CD4-positive, alpha-beta T cell (primary cell): Measurements from ENCODE around the gene SSB. TPM values are rescaled to one million over a fixed set of nuclear protein-coding genes. Genes with fewer than 3 reads are reported as not detected.

Experiments
- ATAC-seq: fragments of 200-7000 bp; cut with Tn5 transposase; one replicate; pipeline ENCODE4 v1.10.0; 2022; ENCODE audit warnings: mild to moderate bottlenecking; ENCODE audit not compliant: poor library complexity
- CTCF ChIA-PET: fragments of 350-600 bp; sonication (Branson Sonifier 250); formaldehyde crosslinking; loops from one replicate; lab custom pipeline; 2021; ENCODE audit warnings: antibody characterized with exemption, inconsistent platforms; lab: Charles Lee
- POLR2A ChIA-PET: fragments of 350-600 bp; sonication (Branson Sonifier 250); formaldehyde crosslinking; loops from one replicate; lab custom pipeline; 2021; ENCODE audit warnings: antibody characterized with exemption, inconsistent platforms; lab: Charles Lee
- DNase-seq, 14 experiments: peaks; one replicate each; pipeline ENCODE4 v3.0.0-alpha.2; 2013 to 2020; ENCODE audit warnings: mixed read lengths in 2 of 14
- H3K27ac ChIP-seq, 2 donors: one replicate each; pipeline versions ENCODE4 v1.5.1 to v1.7.0; 2013; ENCODE audit warnings: low read length in 2 of 2, low read depth in 1 of 2, mild to moderate bottlenecking in 1 of 2
- H3K27me3 ChIP-seq, 2 experiments: 1 replicate in 1 of 2; 2 replicates in 1 of 2; pipeline versions ENCODE4 v1.6.1 to v1.7.0; 2013; ENCODE audit warnings: low read length in 2 of 2, control low read depth in 1 of 2, mild to moderate bottlenecking in 1 of 2, moderate library complexity in 1 of 2; ENCODE audit not compliant: insufficient read depth in 2 of 2, control insufficient read depth in 1 of 2
- H3K36me3 ChIP-seq: one replicate; pipeline ENCODE4 v1.6.1; 2013; ENCODE audit warnings: low read length, control low read depth; ENCODE audit not compliant: insufficient read depth
- H3K4me1 ChIP-seq: one replicate; pipeline ENCODE4 v1.6.1; 2013; ENCODE audit warnings: low read length, control low read depth; ENCODE audit not compliant: insufficient read depth
- H3K4me3 ChIP-seq: one replicate; pipeline ENCODE4 v1.5.1; 2013; ENCODE audit warnings: mild to moderate bottlenecking, low read length, moderate library complexity
- H3K9me3 ChIP-seq, 2 experiments: 1 replicate in 1 of 2; 2 replicates in 1 of 2; pipeline versions ENCODE4 v1.6.1 to v1.7.0; 2013; ENCODE audit warnings: low read length in 2 of 2, mild to moderate bottlenecking in 2 of 2, control low read depth in 1 of 2, moderate library complexity in 1 of 2; ENCODE audit not compliant: control insufficient read depth in 1 of 2, insufficient read depth in 1 of 2
- H3K27ac Mint-ChIP-seq: one replicate; pipeline ENCODE4 v1.8.0; 2020; ENCODE audit warnings: mixed read lengths
- H3K27me3 Mint-ChIP-seq: one replicate; pipeline ENCODE4 v1.8.0; 2021; ENCODE audit warnings: mixed read lengths
- H3K36me3 Mint-ChIP-seq: one replicate; pipeline ENCODE4 v1.8.0; 2021; ENCODE audit warnings: low read depth, mixed read lengths
- H3K4me1 Mint-ChIP-seq: one replicate; pipeline ENCODE4 v1.8.0; 2021; ENCODE audit warnings: low read depth, mixed read lengths
- H3K4me3 Mint-ChIP-seq: one replicate; pipeline ENCODE4 v1.8.0; 2020; ENCODE audit warnings: mild to moderate bottlenecking, mixed read lengths
- H3K9me3 Mint-ChIP-seq: one replicate; pipeline ENCODE4 v1.8.0; 2020; ENCODE audit warnings: mixed read lengths
- intact Hi-C, 2 experiments: fragments of 100-400 bp; cut with DNase I in 1 of 2; cut with micrococcal nuclease in 1 of 2; formaldehyde crosslinking; loops; one replicate each; pipeline versions ENCODE4 v1.15.1 to v1.9.0; 2023 to 2025; cut with DNase I, micrococcal nuclease
- total RNA-seq, 174 experiments: library from RNA in 2 of 174; stranded (reverse) in 2 of 174; gene quantifications; one replicate each; pipeline ENCODE4 v1.2.3 and lab custom pipeline; 2021 to 2026
- TF ChIP-seq, protein P1 (sequence below): fragments of 200-600 bp; IDR thresholded peaks from one replicate; pipeline ENCODE4 v1.8.0; 2022; ENCODE audit warnings: antibody characterized with exemption, mild to moderate bottlenecking

SSB gene
- total RNA-seq, 2 experiments from 2014 or later = 174 to 181 TPM

DNA sequence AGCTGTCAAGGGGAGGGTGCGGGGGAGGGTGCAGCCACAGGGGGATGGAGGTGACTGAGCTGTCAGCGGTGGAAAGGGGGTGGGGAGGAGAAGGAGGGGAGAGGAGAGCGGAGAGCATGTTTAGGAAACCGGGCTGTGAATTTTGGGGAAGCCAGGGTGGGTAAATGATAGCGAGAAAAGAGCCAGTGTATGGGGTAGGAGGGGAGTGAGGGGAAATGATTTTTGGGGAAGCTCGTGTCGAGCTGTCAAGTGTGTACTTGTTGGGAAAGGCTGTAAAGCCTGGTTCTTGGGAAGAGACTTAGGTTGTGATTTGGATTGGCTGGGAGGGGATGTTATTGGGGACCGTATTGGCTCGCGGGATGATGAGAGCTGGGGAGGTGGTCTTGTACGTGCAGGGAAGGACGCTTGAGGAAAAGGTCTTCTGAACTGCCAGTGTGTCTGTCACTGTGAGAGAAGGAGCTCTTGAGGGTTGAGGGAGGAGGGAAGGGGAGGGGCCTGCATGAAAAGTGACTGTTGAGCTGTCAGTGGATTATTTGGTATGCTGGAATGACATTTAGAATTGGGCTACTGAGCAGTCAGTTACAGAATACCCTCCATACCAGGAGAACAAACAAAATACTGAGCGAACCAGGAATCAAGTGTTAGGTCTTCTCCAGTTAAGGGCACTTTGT is 29.6 kb downstream of the SSB start:
- CTCF ChIA-PET = interaction anchor here (1.8 kb wide), 1 partner anchor 29 kb away, joined by 7 read pairs; the partner anchor contains the start of gene SSB
- ATAC-seq (peak; percentile 45), DNase-seq (peak in 13 of 14 experiments; percentile 14 to 70 (median 36))
- intact Hi-C loops = loop anchor here (5.0 kb wide), 3 partner anchors 99 to 256 kb away; partner anchors contain the start of gene FASTKD1 (in 1 of the 2)
- Histone ChIP-seq H3K4me1 (peaks cover 44% of the 10 kb centered on the region), H3K9me3 (no peaks in the 10 kb centered on the region), H3K27ac (peak overlapping the region in 1 of 2 donors; percentile 41), H3K36me3 (peaks cover 3% of the 10 kb centered on the region), H3K4me3 (peak overlapping the region; percentile 73), H3K27me3 (no peaks in the 10 kb centered on the region)
- POLR2A ChIA-PET = interaction anchor here (0.6 to 2.8 kb wide), 9 partner anchors 9 to 1100 kb away, joined by 3 to 18 read pairs (median 4); partner anchors contain the start of genes BBS5, CFAP210, GORASP2 and PHOSPHO2
- TF ChIP-seq, protein P1, sequence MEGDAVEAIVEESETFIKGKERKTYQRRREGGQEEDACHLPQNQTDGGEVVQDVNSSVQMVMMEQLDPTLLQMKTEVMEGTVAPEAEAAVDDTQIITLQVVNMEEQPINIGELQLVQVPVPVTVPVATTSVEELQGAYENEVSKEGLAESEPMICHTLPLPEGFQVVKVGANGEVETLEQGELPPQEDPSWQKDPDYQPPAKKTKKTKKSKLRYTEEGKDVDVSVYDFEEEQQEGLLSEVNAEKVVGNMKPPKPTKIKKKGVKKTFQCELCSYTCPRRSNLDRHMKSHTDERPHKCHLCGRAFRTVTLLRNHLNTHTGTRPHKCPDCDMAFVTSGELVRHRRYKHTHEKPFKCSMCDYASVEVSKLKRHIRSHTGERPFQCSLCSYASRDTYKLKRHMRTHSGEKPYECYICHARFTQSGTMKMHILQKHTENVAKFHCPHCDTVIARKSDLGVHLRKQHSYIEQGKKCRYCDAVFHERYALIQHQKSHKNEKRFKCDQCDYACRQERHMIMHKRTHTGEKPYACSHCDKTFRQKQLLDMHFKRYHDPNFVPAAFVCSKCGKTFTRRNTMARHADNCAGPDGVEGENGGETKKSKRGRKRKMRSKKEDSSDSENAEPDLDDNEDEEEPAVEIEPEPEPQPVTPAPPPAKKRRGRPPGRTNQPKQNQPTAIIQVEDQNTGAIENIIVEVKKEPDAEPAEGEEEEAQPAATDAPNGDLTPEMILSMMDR = no peak
- H3K27ac Mint-ChIP-seq = peak overlapping the region; percentile 76
- peaks cover 69% of the 10 kb centered on the region for H3K4me1 Mint-ChIP-seq
- peak overlapping the region; percentile 94 for H3K4me3 Mint-ChIP-seq
- no peaks in the 10 kb centered on the region for H3K27me3 Mint-ChIP-seq
- H3K36me3 Mint-ChIP-seq = peaks cover 40% of the 10 kb centered on the region
- H3K9me3 Mint-ChIP-seq = no peaks in the 10 kb centered on the region

DNA sequence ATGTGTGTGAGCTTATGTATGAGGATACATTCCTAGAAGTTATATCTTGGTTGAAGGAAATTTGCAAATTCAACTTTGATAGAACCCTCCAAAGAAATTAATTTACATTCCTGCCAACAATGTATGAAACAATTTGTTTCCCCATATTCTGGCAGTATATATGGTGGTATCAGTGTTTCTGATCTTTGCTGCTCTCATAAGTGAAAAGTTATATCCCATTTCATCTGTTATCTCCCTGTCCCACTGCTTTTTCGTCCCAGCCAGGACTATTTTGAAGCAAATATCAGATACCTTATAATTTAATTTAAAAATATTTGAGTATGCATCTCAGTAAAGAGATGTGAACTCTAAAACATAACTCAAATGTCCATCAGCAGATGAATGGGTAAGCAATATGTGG is 35.7 kb downstream of the SSB start:
- H3K36me3 Mint-ChIP-seq = peaks cover 37% of the 10 kb centered on the region
- Histone ChIP-seq H3K36me3 (no peaks in the 10 kb centered on the region), H3K27me3 (no peaks in the 10 kb centered on the region), H3K4me1 (peaks cover 9% of the 10 kb centered on the region), H3K27ac (no peak overlapping the region), H3K4me3 (no peak overlapping the region), H3K9me3 (no peaks in the 10 kb centered on the region)
- DNase-seq (no peak), ATAC-seq (no peak)
- POLR2A ChIA-PET = interaction anchor here (0.9 kb wide), 1 partner anchor 10 kb away, joined by 3 read pairs; the partner anchor contains the start of gene METTL5
- TF ChIP-seq, protein P1 = no peak
- H3K27me3 Mint-ChIP-seq = no peaks in the 10 kb centered on the region
- peaks cover 77% of the 10 kb centered on the region for H3K4me1 Mint-ChIP-seq
- H3K27ac Mint-ChIP-seq = no peak overlapping the region
- intact Hi-C loops = no loop called here
- no peaks in the 10 kb centered on the region for H3K9me3 Mint-ChIP-seq
- CTCF ChIA-PET = interaction anchor here (1.7 kb wide), 1 partner anchor 10 kb away, joined by 9 read pairs; the partner anchor contains the start of gene METTL5
- H3K4me3 Mint-ChIP-seq = no peak overlapping the region

DNA sequence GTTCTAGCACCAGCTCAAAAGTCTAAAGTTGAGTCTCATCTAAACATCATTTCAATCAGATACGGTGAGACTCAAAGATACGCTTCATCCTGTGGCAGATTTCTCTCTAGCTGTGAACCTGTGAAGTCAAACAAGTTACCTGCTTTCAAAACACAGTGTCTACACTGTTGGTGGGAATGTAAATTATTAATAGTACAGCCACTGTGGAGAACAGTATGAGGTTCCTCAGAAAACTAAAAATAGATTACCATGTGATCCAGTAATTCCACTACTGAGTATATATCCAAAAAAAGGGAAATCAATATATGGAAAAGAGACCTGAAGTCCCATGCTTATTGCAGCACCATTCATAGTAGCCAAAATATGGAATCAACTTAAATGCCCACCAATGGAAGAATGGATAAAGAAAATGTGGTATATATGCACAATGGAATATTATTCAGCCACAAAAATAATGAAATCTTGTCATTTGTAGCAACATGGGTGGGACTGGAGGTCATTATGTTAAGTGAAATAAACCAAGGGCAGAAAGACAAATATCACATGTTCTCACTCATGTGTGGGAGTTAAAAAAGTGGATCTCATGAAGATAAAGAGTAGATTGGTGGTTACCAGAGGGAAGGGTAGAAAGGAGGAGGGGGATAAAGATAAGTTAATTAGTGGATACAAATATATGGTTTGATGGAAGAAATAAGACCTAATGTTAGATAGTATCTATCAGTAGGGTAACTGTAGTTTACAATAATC is 40.2 kb downstream of the SSB start:
- no peaks in the 10 kb centered on the region for H3K9me3 ChIP-seq
- no peak overlapping the region for H3K4me3 Mint-ChIP-seq
- no peaks in the 10 kb centered on the region for H3K27me3 Mint-ChIP-seq
- no peaks in the 10 kb centered on the region for H3K9me3 Mint-ChIP-seq
- DNase-seq (no peak), ATAC-seq (no peak)
- H3K4me3 ChIP-seq = no peak overlapping the region
- peaks cover 2% of the 10 kb centered on the region for H3K36me3 ChIP-seq
- peaks cover 12% of the 10 kb centered on the region for H3K4me1 ChIP-seq
- no peak overlapping the region for H3K27ac ChIP-seq
- intact Hi-C loops = no loop called here
- ChIA-PET POLR2A (no interaction called here), CTCF (interaction anchor here (0.7 to 2.4 kb wide), 2 partner anchors 14 to 1494 kb away, joined by 3 to 6 read pairs; partner anchors contain the start of gene METTL5)
- TF ChIP-seq, protein P1 = no peak
- peaks cover 24% of the 10 kb centered on the region for H3K36me3 Mint-ChIP-seq
- peaks cover 72% of the 10 kb centered on the region for H3K4me1 Mint-ChIP-seq
- no peak overlapping the region for H3K27ac Mint-ChIP-seq
- no peaks in the 10 kb centered on the region for H3K27me3 ChIP-seq
